Breast epithelium (tissue), 3 donors: ENCODE data around the gene KIZ.

Experiments used
- POLR2A ChIP-seq: fragments of 450-650 bp; IDR thresholded peaks from one replicate; pipeline ENCODE4 v1.6.1; 2016; ENCODE audit warnings: antibody characterized with exemption, mild to moderate bottlenecking, moderate library complexity
- POLR2AphosphoS5 ChIP-seq, 3 donors: sonication (generic); formaldehyde crosslinking; IDR thresholded peaks; one replicate each; pipeline ENCODE4 v1.6.1; 2017; ENCODE audit warnings: antibody characterized with exemption in 3 of 3
- TF ChIP-seq, protein P1 (sequence below), 3 donors: fragments of 450-650 bp; IDR thresholded peaks; one replicate each; pipeline ENCODE4 v1.5.1; 2016 to 2017; ENCODE audit warnings: antibody characterized with exemption in 3 of 3, mild to moderate bottlenecking in 3 of 3, moderate library complexity in 3 of 3

DNA sequence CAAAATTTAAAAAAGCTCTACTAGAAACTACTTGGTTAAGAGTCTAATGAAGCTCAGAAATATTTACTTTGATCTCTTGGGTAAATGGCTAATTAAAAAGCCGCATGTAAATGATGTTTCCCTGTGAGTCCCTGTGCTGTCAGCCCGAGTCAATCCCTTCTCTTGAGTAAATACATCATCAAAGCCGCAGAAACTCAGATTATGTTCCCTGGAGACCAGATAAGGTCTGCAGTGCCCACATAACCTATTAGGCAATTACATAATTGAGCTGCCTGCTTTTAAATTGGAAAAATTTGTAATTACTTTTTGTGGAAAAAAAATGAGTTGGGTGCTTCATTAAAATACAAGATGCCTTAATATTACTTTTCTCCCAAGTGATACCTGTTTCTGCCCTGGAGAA lies 83.1 kb downstream of the KIZ start:
- TF ChIP-seq POLR2A, result no peak
- TF ChIP-seq, protein P1, sequence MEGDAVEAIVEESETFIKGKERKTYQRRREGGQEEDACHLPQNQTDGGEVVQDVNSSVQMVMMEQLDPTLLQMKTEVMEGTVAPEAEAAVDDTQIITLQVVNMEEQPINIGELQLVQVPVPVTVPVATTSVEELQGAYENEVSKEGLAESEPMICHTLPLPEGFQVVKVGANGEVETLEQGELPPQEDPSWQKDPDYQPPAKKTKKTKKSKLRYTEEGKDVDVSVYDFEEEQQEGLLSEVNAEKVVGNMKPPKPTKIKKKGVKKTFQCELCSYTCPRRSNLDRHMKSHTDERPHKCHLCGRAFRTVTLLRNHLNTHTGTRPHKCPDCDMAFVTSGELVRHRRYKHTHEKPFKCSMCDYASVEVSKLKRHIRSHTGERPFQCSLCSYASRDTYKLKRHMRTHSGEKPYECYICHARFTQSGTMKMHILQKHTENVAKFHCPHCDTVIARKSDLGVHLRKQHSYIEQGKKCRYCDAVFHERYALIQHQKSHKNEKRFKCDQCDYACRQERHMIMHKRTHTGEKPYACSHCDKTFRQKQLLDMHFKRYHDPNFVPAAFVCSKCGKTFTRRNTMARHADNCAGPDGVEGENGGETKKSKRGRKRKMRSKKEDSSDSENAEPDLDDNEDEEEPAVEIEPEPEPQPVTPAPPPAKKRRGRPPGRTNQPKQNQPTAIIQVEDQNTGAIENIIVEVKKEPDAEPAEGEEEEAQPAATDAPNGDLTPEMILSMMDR (IDR thresholded peaks at IDR 0.05), result no peak
- TF ChIP-seq POLR2AphosphoS5 (IDR thresholded peaks at IDR 0.05), result no peak
